ENCODE data around the gene RGMA. TPM values are rescaled to one million over a fixed set of nuclear protein-coding genes. Genes with fewer than 3 reads are reported as not detected.

The RGMA gene
- total RNA-seq, 1 experiment from 2014 or later = 5.5 TPM

- H3K9me2 ChIP-seq (ENCODE audit: insufficient read depth) = no peaks in the 10 kb centered on the region
- H3K9me3 ChIP-seq (ENCODE audit: control insufficient read depth in 1 of 2, insufficient read depth in 1 of 2, low read depth in 1 of 2, low read length in 2 of 2) = no peaks in the 10 kb centered on the region
- RAD21 ChIA-PET (ENCODE audit: low non-redundant PET in 1 of 2, low total read pairs in 2 of 2, uncharacterized antibody in 2 of 2, unreplicated experiment in 2 of 2) = interaction anchor here in 1 of 2 experiments (1.9 kb wide), 1 partner anchor 1084 kb away, joined by 4 read pairs; no protein-coding TSS in a partner anchor
- peak overlapping the region; percentile 36 for H3K4me2 ChIP-seq (ENCODE audit: low read length)
- H3K4me1 ChIP-seq (ENCODE audit: control insufficient read depth in 1 of 2, insufficient read depth in 2 of 2, low read length in 2 of 2) = peaks cover 0 to 9% of the 10 kb centered on the region in 2 experiments; a peak in 1 of 4 replicates
- BruUV-seq (replicated peaks) = no TSS peak
- POLR2A ChIA-PET = no interaction called here
- H2AFZ ChIP-seq (ENCODE audit: low read depth, low read length, poor library complexity, severe bottlenecking) = peak overlapping the region; percentile 80
- no peaks in the 10 kb centered on the region for H3K36me3 ChIP-seq (ENCODE audit: control insufficient read depth in 1 of 2, insufficient read depth in 2 of 2, low read length in 2 of 2)
- H3K4me3 ChIP-seq (replicated peaks in 1 of 2; ENCODE audit: low read depth in 1 of 2, low read length in 2 of 2) = no peak overlapping the region
- H3K27ac ChIP-seq (ENCODE audit: low read depth, low read length) = no peak overlapping the region
- H3K27me3 ChIP-seq (ENCODE audit: insufficient read depth, low read length) = no peaks in the 10 kb centered on the region
- H4K20me1 ChIP-seq (ENCODE audit: insufficient read depth) = no peaks in the 10 kb centered on the region
- CTCF ChIA-PET = interaction anchor here (1.1 to 3.1 kb wide), 2 partner anchors 1081 to 1084 kb away, joined by 5 to 17 read pairs; no protein-coding TSS in a partner anchor
- DNase-seq (ENCODE audit: low read depth, low spot score) (peak; percentile 37), ATAC-seq (peak; percentile 86)
- TF ChIP-seq ATF3 (IDR thresholded peaks at IDR 0.05) = no peak
- TF ChIP-seq ZNF274 (IDR thresholded peaks at IDR 0.05; ENCODE audit: low read depth, low read length) = no peak
- TF ChIP-seq ELF1 (IDR thresholded peaks at IDR 0.05; ENCODE audit: borderline replicate concordance, low read depth) = no peak
- TF ChIP-seq CBX3 (IDR thresholded peaks at IDR 0.05; ENCODE audit: low read depth) = no peak
- TF ChIP-seq RAD21 (IDR thresholded peaks at IDR 0.05; ENCODE audit: low read depth) = peak; percentile 57; the same call in 1 of the 2 replicates
- TF ChIP-seq, protein P1, sequence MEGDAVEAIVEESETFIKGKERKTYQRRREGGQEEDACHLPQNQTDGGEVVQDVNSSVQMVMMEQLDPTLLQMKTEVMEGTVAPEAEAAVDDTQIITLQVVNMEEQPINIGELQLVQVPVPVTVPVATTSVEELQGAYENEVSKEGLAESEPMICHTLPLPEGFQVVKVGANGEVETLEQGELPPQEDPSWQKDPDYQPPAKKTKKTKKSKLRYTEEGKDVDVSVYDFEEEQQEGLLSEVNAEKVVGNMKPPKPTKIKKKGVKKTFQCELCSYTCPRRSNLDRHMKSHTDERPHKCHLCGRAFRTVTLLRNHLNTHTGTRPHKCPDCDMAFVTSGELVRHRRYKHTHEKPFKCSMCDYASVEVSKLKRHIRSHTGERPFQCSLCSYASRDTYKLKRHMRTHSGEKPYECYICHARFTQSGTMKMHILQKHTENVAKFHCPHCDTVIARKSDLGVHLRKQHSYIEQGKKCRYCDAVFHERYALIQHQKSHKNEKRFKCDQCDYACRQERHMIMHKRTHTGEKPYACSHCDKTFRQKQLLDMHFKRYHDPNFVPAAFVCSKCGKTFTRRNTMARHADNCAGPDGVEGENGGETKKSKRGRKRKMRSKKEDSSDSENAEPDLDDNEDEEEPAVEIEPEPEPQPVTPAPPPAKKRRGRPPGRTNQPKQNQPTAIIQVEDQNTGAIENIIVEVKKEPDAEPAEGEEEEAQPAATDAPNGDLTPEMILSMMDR (IDR thresholded peaks at IDR 0.05 in 2 of 3, conservative IDR thresholded peaks at IDR 0.05 in 1 of 3; ENCODE audit: borderline replicate concordance in 1 of 3, insufficient read depth in 1 of 3, low read depth in 2 of 3, low read length in 2 of 3) = peak; percentile 37 to 73 (median 68); a peak in 5 of 6 replicates
- TF ChIP-seq, protein P2, sequence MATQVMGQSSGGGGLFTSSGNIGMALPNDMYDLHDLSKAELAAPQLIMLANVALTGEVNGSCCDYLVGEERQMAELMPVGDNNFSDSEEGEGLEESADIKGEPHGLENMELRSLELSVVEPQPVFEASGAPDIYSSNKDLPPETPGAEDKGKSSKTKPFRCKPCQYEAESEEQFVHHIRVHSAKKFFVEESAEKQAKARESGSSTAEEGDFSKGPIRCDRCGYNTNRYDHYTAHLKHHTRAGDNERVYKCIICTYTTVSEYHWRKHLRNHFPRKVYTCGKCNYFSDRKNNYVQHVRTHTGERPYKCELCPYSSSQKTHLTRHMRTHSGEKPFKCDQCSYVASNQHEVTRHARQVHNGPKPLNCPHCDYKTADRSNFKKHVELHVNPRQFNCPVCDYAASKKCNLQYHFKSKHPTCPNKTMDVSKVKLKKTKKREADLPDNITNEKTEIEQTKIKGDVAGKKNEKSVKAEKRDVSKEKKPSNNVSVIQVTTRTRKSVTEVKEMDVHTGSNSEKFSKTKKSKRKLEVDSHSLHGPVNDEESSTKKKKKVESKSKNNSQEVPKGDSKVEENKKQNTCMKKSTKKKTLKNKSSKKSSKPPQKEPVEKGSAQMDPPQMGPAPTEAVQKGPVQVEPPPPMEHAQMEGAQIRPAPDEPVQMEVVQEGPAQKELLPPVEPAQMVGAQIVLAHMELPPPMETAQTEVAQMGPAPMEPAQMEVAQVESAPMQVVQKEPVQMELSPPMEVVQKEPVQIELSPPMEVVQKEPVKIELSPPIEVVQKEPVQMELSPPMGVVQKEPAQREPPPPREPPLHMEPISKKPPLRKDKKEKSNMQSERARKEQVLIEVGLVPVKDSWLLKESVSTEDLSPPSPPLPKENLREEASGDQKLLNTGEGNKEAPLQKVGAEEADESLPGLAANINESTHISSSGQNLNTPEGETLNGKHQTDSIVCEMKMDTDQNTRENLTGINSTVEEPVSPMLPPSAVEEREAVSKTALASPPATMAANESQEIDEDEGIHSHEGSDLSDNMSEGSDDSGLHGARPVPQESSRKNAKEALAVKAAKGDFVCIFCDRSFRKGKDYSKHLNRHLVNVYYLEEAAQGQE (IDR thresholded peaks at IDR 0.05; ENCODE audit: low read depth) = no peak
- TF ChIP-seq, protein P3, sequence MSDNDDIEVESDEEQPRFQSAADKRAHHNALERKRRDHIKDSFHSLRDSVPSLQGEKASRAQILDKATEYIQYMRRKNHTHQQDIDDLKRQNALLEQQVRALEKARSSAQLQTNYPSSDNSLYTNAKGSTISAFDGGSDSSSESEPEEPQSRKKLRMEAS (IDR thresholded peaks at IDR 0.05) = peak; percentile 88
- no peaks in the 10 kb centered on the region for H3K79me2 ChIP-seq (ENCODE audit: insufficient read depth, low read length)
- intact Hi-C loops (cut with micrococcal nuclease) = loop anchor here (2.0 kb wide), 1 partner anchor 939 kb away; no protein-coding TSS in a partner anchor
- no peak overlapping the region for H3K9ac ChIP-seq (ENCODE audit: low read length)
Observed at GRCh38 chr15:93035953-93036810, 52.8 kb downstream of the RGMA start.
